WERI-Rb-1 (cell line): Measurements from ENCODE around the gene AGTPBP1.

Experiments
- DNase-seq: peaks from one replicate; pipeline ENCODE4 v3.0.0-alpha.2; 2020
- H3K27ac ChIP-seq: fragments of 250-450 bp; sonication (Bioruptor Pico); 2 replicates; pipeline ENCODE4 v1.5.1; 2020; ENCODE audit warnings: mild to moderate bottlenecking, moderate library complexity
- H3K27me3 ChIP-seq: fragments of 250-450 bp; sonication (Bioruptor Pico); 2 replicates; pipeline ENCODE4 v1.5.1; 2021; ENCODE audit warnings: mild to moderate bottlenecking, low read depth, moderate library complexity; ENCODE audit not compliant: insufficient read depth, severe bottlenecking
- H3K36me3 ChIP-seq: fragments of 250-450 bp; sonication (Bioruptor Pico); 2 replicates; pipeline ENCODE4 v1.5.1; 2020; ENCODE audit warnings: mild to moderate bottlenecking, moderate library complexity
- H3K4me3 ChIP-seq: 2 replicates; pipeline ENCODE4 v1.5.1; 2011; ENCODE audit warnings: low read depth, mild to moderate bottlenecking, control low read depth, low read length
- H3K9me3 ChIP-seq: fragments of 250-450 bp; sonication (Bioruptor Pico); 2 replicates; pipeline ENCODE4 v1.5.1; 2021; ENCODE audit warnings: mild to moderate bottlenecking, moderate library complexity; ENCODE audit not compliant: severe bottlenecking
- TF ChIP-seq, protein P1 (sequence below): IDR thresholded peaks from 2 replicates; pipeline ENCODE4 v1.5.1; 2011; ENCODE audit warnings: low read depth, mild to moderate bottlenecking, control low read depth, inconsistent platforms, low read length

AGTPBP1 gene

DNA sequence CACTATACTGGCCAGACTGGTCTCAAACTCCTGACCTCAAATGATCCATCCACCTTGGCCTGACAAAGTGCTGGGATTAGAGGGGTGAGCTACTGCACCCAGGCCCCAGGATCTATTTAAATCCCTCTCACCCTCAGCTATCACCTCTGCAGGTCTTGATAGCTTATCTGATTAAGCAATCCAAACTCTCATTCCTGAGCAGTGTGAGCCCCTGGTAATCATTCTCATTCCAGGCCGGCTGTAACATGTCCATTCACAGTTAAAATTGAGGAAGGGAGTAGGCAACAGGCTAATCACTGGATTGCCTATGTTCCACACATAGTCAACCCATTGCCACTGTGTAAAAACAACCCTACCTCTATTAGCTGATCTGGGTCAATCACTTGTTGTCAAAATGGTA, 111.1 kb downstream of the AGTPBP1 start:
- no peak overlapping the region for H3K4me3 ChIP-seq
- H3K36me3 ChIP-seq = peaks cover 12% of the 10 kb centered on the region
- H3K27ac ChIP-seq = no peak overlapping the region
- H3K9me3 ChIP-seq = no peaks in the 10 kb centered on the region
- TF ChIP-seq, protein P1, sequence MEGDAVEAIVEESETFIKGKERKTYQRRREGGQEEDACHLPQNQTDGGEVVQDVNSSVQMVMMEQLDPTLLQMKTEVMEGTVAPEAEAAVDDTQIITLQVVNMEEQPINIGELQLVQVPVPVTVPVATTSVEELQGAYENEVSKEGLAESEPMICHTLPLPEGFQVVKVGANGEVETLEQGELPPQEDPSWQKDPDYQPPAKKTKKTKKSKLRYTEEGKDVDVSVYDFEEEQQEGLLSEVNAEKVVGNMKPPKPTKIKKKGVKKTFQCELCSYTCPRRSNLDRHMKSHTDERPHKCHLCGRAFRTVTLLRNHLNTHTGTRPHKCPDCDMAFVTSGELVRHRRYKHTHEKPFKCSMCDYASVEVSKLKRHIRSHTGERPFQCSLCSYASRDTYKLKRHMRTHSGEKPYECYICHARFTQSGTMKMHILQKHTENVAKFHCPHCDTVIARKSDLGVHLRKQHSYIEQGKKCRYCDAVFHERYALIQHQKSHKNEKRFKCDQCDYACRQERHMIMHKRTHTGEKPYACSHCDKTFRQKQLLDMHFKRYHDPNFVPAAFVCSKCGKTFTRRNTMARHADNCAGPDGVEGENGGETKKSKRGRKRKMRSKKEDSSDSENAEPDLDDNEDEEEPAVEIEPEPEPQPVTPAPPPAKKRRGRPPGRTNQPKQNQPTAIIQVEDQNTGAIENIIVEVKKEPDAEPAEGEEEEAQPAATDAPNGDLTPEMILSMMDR = no peak
- no peak for DNase-seq
- no peaks in the 10 kb centered on the region for H3K27me3 ChIP-seq

DNA sequence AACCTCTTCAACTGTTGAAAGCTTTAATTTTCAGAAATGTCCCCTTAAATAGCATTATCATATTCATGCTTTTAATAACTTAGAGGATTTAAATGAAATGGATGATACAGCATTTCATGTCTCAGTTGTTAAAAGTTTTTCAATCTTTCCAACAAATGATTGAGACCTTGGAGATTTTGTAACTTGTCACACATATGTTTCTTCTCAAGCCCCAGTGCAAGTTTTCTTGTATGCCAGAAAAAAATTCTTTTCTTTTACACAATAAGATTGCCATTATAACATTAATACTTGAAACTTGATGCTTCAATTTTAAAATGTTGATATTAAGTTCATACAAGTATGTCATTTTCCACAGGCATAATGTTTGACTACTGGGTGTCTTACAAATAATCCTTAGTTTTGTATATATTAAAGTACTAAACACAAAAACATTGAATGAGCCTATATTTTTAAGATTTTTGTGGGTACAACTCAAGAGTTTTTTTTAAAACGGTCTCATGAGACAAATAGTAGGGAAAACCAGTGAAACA, 124.5 kb downstream of the AGTPBP1 start:
- Histone ChIP-seq H3K9me3 (no peaks in the 10 kb centered on the region), H3K27me3 (no peaks in the 10 kb centered on the region), H3K36me3 (no peaks in the 10 kb centered on the region; the same call in 1 of the 2 replicates), H3K27ac (no peak overlapping the region), H3K4me3 (no peak overlapping the region)
- DNase-seq = no peak
- TF ChIP-seq, protein P1 = no peak

DNA sequence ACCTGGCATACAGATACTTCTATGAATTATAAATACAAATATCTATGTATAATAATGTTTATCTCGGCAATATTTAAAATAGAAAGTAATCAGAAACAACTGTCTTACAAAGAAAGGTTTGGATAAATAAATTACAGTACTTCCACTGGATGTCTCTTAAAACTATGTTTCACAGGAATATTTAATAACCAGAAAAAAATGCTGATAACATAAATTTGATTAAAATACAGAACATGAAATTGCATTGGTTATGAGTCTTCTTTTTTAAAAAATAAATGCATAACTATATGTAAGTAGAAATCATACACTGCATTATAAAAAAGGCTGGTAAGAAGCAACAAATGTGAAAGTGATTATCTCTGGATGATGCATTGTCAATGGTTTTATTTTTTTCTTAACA, 126.0 kb downstream of the AGTPBP1 start:
- TF ChIP-seq, protein P1 = no peak
- DNase-seq = no peak
- H3K9me3 ChIP-seq = no peaks in the 10 kb centered on the region
- H3K4me3 ChIP-seq = no peak overlapping the region
- H3K27ac ChIP-seq = no peak overlapping the region
- H3K27me3 ChIP-seq = no peaks in the 10 kb centered on the region
- no peaks in the 10 kb centered on the region; the same call in 1 of the 2 replicates for H3K36me3 ChIP-seq

DNA sequence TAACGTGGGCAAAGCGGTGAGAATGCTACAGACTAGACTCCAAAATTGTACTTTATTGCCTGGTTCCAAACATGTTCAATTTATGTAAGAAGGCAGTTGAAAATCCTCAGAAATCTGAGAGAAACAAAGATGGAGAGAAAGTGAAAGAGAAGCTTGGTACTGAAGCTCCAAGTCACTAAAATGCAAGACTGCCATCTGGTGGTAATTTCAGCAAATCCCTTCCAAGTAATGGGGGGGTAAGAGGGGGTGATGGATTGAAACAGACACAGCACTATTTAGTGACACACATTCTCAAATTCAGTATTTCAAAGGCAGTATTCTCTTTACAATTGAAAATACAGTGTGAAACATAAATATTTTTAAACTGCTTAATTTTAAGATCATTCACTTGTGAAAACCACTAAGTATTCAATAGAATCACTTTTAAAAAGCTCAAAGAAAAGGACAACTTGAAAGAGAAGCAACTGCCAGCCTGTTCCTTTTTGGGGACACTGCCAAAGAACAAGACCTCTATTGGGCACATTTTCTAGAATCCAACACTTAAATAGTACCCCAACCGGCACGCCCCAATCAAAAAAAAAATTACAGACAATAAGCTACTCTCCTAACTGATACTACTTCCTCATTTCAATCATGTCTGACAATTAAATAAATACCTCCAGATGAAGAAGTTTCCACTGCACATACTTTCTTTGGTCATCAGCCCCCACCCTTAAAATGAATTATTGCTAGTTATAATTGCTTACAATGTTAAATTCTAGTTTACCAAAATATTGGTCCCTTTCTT, 131.5 kb downstream of the AGTPBP1 start:
- Histone ChIP-seq H3K27ac (no peak overlapping the region), H3K4me3 (no peak overlapping the region)
- TF ChIP-seq, protein P1 = peak; percentile 68

DNA sequence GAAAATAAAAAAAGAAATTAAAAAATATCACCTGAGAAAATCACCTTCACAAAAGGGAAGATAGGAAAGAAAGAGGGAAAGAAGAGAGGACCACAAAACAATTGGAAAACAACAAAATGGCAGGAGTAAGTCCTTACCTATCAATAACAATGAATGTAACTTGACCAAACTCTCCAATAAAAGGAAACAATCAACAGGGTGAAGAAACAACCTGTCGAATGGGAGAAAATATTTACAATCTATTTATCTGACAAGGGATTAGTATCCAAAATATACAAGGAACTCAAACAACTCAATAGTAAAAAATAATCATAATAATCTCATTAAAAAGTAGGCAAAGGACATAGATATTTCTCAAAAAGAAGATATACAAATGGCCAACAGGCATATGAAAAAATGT, 135.8 kb downstream of the AGTPBP1 start:
- H3K4me3 ChIP-seq = no peak overlapping the region
- no peak for DNase-seq
- H3K27ac ChIP-seq = no peak overlapping the region
- no peaks in the 10 kb centered on the region for H3K9me3 ChIP-seq
- no peaks in the 10 kb centered on the region for H3K27me3 ChIP-seq
- TF ChIP-seq, protein P1 = no peak
- H3K36me3 ChIP-seq = peaks cover 3% of the 10 kb centered on the region; the same call in 1 of the 2 replicates

More for the DNA sequence above, 131.5 kb downstream of the AGTPBP1 start:
- peak; percentile 22 for DNase-seq
- Histone ChIP-seq H3K9me3 (no peaks in the 10 kb centered on the region), H3K27me3 (no peaks in the 10 kb centered on the region), H3K36me3 (peaks cover 3% of the 10 kb centered on the region; the same call in 1 of the 2 replicates)
